GM18909 (cell line): ENCODE data around the gene MARK4.
"Not testable (repeated sequence)": the region's sequence is repeated elsewhere in the genome, so short reads cannot be mapped to it uniquely, and the experiment has no call there.

Source experiments
- ATAC-seq: cut with Tn5 transposase; IDR thresholded peaks from one replicate; pipeline ENCODE4 v1.9.1; 2021; ENCODE audit warnings: mild to moderate bottlenecking; ENCODE audit not compliant: unreplicated experiment, poor library complexity

The MARK4 gene

GRCh38 chr19:45269939-45270338, 18.9 kb downstream of the MARK4 start:
- ATAC-seq, result not testable (repeated sequence)

- no peak for ATAC-seq
Measured at GRCh38 chr19:45271098-45271734, 20.1 kb downstream of the MARK4 start.

GRCh38 chr19:45271735-45272108, 20.7 kb downstream of the MARK4 start:
- ATAC-seq, result no peak

GRCh38 chr19:45273521-45273855, 22.4 kb downstream of the MARK4 start:
- no peak for ATAC-seq

- ATAC-seq, result no peak
Measured at GRCh38 chr19:45275370-45275971, 24.4 kb downstream of the MARK4 start.

GRCh38 chr19:45276284-45276687, 25.2 kb downstream of the MARK4 start:
- ATAC-seq, result no peak

GRCh38 chr19:45278087-45278486, 27.0 kb downstream of the MARK4 start:
- ATAC-seq, result no peak

- no peak for ATAC-seq
Measured at GRCh38 chr19:45279587-45280192, 28.6 kb downstream of the MARK4 start.

GRCh38 chr19:45280471-45280961, 29.4 kb downstream of the MARK4 start:
- no peak for ATAC-seq

- no peak for ATAC-seq
Measured at GRCh38 chr19:45283443-45284033, 32.5 kb downstream of the MARK4 start.

- ATAC-seq, result no peak
Measured at GRCh38 chr19:45290381-45290931, 39.4 kb downstream of the MARK4 start.

- no peak for ATAC-seq
Measured at GRCh38 chr19:45291834-45292233, 40.8 kb downstream of the MARK4 start.

GRCh38 chr19:45293682-45294081, 42.6 kb downstream of the MARK4 start:
- no peak for ATAC-seq

- ATAC-seq, result no peak
Measured at GRCh38 chr19:45294291-45295029, 43.4 kb downstream of the MARK4 start.

GRCh38 chr19:45295873-45296272, 44.8 kb downstream of the MARK4 start:
- ATAC-seq, result no peak

GRCh38 chr19:45296355-45296754, 45.3 kb downstream of the MARK4 start:
- ATAC-seq, result no peak

- ATAC-seq, result no peak
Measured at GRCh38 chr19:45297674-45298073, 46.6 kb downstream of the MARK4 start.

GRCh38 chr19:45298264-45298663, 47.2 kb downstream of the MARK4 start:
- ATAC-seq, result no peak

GRCh38 chr19:45299719-45300118, 48.6 kb downstream of the MARK4 start:
- ATAC-seq, result no peak

- ATAC-seq, result no peak
Measured at GRCh38 chr19:45302416-45302815, 51.3 kb downstream of the MARK4 start.
